Measurements from ENCODE around the gene KLHL30. TPM values are rescaled to one million over a fixed set of nuclear protein-coding genes. Genes with fewer than 3 reads are reported as not detected.
A peak's percentile ranks its signal among the peaks of the same experiment; 100 is the strongest.

Gene KLHL30
- total RNA-seq, 2 donors from 2014 or later = 9.6 to 10.7 TPM

GRCh38 chr2:238127165-238128060, 11.1 kb upstream of the KLHL30 start:
- intact Hi-C loops (cut with DNase I) = loop anchor here in 1 of 2 donors (10.0 kb wide), 1 partner anchor 127 kb away; no protein-coding TSS in a partner anchor
- peak; percentile 89 for DNase-seq (ENCODE audit: low spot score)

- intact Hi-C loops (cut with DNase I) = loop anchor here in 1 of 2 donors (10.0 kb wide), 1 partner anchor 127 kb away; no protein-coding TSS in a partner anchor
- peak; percentile 74 for DNase-seq (ENCODE audit: low spot score)
Observed at GRCh38 chr2:238128061-238128440, 10.4 kb upstream of the KLHL30 start.

DNA sequence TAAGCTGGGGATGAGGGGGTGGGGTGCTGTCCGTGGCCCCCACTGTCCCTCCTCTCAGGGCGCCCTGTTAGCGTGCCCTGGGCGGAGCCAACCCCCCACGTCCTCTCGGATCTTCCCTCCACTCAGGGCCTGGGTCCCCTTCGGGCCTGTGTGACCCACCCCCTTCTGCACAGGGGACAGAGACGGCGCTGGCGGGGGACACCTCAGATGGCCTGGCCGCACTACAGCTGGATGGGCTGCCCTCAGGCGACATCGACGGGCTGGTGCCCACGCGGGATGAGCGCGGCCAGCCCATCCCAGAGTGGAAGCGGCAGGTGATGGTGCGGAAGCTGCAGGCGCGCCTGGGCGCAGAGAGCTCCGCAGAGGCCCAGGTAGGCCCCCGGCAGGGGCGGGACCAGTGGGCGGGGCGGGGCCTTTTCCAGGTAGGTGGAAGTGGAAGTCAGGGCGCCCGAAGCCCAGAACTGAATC, 9.9 kb upstream of the KLHL30 start:
- intact Hi-C loops (cut with DNase I) = loop anchor here in 1 of 2 donors (10.0 kb wide), 1 partner anchor 126 kb away; no protein-coding TSS in a partner anchor
- peak; percentile 81 for DNase-seq (ENCODE audit: low spot score)

DNA sequence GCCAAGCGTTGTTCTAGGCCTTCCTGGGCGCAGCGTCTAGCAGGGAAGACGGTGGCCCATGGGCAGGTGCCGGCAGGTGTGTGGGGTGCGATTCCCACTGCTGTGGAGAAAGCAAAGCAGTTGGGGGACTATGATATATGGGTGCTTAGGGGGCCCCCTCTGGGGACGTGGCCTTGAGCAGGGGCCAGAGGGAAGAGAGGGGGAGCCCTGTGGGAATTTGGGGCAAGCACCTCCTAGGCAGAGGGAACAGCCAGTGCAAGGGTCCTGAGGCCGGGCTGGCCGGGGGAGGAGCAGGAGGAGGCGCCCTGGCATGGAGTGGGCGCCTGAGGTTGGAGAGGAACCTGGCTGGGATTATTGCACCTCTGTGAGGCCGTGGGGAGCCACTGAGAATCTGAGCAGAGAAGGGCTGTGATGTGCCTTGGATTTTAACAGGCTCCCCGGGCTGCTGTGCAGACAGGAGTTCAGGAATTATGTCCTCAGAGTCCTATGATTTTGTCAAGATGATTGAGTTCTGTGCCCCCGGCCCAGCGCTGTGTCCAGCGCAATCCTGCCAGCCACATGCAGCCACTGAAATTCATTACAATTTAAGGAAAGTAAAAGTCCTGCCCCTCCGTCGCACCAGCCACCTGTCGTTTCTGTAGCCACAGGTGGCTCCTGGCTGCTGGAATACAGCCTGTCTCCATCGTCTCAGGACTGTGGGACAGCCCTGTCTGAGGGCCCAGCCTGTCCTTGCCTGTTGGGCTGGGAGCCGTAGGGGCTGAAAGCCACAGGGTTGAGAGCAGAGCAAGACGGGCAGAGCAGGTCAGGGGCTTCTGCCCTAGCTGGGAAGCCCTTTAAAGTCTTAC, 9.1 kb upstream of the KLHL30 start:
- intact Hi-C loops (cut with DNase I) = loop anchor here in 1 of 2 donors (10.0 kb wide), 1 partner anchor 125 kb away; no protein-coding TSS in a partner anchor
- DNase-seq (ENCODE audit: low spot score) = peak; percentile 70

DNA sequence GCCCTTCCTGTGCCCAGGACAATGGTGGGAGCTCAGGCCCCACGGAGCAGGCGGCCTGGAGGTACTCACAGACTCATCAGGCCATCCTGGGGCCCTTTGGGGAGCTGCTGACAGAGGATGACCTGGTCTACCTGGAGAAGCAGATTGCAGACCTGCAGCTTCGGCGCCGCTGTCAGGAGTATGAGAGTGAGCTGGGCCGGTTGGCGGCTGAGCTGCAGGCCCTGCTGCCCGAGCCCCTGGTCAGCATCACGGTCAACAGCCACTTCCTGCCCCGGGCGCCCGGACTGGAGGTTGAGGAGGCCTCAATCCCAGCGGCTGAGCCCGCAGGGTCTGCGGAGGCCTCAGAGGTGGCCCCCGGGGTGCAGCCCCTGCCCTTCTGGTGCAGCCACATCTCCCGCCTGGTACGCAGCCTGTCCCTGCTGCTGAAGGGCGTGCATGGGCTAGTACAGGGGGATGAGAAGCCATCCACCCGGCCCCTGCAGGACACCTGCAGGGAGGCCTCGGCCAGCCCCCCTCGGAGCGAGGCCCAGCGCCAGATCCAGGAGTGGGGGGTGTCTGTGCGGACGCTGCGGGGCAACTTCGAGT, 8.3 kb upstream of the KLHL30 start:
- peak; percentile 64 for DNase-seq (ENCODE audit: low spot score)
- intact Hi-C loops (cut with DNase I) = no loop called here

GRCh38 chr2:238130696-238131628, 7.5 kb upstream of the KLHL30 start:
- DNase-seq (ENCODE audit: low spot score) = peak; percentile 78
- intact Hi-C loops (cut with DNase I) = no loop called here

- intact Hi-C loops (cut with DNase I) = no loop called here
- peak; percentile 56 for DNase-seq (ENCODE audit: low spot score)
Observed at GRCh38 chr2:238131761-238132462, 6.6 kb upstream of the KLHL30 start.

DNA sequence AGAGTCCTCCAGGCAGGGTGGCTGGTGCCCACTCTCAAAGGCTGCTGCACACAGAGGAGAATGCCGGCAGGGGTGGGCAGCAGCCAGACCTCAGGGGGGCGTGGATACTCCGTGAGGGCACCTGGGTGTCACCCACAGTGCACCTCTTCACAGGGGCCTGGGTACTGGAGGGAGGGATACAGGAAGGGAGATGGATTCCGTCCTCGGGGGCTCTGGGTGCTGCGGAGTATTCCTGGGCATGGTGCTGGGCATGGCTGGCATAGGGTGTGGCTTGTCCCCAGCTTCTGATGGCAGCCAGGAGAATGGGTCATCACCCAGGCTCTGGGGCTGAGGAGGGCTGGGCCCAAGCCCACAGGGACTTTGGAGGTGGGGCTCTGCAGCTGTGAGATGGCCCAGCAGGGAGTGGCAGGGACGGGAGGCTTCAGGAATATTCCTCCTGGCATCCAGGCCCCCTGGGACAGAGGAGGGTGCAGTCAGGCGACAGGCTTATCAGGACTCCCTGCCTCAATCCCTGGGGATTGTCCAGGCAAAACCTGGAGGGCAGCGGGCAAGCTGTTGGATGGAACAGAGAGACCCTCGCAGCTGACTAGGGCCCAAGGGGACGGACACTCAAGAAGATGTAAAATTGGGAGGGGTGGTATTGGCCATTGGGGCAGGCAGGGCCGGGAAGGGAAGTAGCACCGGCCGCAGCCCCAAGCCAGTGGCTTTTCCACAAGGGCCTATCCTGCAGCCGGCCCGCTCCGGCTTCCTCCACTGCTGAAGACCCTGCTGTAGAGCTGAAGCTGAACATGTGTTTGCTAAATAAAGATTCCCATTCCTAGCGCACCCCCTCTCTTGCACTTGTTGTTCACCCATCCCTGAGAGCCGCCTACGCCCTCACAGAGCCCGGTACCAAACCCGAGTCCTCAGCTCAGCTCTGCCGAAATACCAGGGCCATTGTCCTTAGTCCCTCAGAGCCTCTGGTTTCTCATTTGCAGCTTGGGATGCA, 5.7 kb upstream of the KLHL30 start:
- peak; percentile 66 for DNase-seq (ENCODE audit: low spot score)
- intact Hi-C loops (cut with DNase I) = no loop called here

DNA sequence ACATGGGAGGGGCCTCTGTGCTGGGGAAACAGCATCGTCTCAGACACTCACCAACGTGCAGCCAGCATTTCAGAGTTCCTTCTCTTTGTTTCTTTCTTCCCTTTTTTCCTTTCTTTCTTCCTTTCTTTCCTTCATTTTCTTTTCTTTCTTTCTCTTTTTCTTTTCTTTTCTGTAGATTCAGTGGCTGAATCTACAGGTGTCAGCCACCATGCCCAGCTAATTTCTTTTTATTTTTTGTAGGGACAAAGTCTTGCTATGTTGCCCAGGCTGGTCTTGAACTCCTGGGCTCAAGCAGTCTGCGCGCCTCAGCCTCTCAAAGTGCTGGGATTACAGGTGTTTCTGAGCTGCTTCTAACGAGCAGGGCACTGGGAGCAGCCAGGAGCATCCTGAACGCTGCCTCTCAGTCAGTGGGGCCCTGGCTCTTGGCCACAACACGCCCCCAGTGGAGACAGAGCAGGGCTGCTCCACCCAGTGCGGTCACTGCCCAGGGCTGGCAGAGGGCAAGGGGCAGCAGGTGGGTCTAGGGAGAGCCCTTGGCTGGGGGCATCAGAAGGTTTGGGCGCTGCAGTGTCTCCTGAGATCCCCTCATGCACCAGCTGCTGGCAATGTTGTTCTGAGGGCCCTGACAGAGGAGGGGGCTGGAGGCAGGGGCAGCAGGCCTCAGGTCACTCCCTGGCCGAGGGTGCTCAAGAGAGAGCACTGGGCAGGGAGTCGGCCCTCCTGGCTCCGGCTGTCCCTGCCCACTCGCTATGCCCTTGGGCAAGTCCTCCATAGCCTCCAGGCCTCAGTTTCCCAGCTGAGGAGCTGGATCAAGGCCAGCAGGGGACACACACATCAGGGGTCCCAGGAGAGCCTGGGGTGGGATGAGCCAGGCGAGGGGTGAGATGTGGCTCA, 4.7 kb upstream of the KLHL30 start:
- intact Hi-C loops (cut with DNase I) = no loop called here
- peak; percentile 62 for DNase-seq (ENCODE audit: low spot score)

GRCh38 chr2:238134393-238134785, 4.1 kb upstream of the KLHL30 start:
- intact Hi-C loops (cut with DNase I) = no loop called here
- peak; percentile 69 for DNase-seq (ENCODE audit: low spot score)

DNA sequence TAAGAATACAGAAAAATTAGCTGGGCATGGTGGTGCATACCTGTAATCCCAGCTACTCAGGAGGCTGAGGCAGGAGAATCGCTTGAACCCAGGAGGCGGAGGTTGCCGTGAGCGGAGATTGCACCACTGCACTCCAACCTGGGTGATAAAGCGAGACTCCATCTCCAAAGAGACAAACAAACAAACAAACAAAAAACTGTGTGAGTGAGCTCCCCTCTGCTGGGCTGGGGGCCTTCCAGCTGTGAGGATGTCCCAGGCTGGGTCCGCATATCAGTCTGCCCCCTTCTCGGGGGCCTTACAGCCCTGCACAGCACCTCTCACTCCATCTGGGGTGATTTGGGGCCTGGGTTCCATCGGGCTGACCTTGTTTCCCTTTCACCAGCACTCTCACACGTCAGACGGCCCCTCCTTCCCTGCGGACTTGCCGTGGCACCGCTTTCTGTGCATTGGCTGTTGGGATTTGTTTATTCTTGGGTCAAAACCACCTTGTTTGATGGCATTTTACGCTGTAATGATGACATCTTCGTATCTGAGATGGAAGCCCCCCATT, 2.8 kb upstream of the KLHL30 start:
- DNase-seq (ENCODE audit: low spot score) = peak; percentile 64
- intact Hi-C loops (cut with DNase I) = no loop called here

DNA sequence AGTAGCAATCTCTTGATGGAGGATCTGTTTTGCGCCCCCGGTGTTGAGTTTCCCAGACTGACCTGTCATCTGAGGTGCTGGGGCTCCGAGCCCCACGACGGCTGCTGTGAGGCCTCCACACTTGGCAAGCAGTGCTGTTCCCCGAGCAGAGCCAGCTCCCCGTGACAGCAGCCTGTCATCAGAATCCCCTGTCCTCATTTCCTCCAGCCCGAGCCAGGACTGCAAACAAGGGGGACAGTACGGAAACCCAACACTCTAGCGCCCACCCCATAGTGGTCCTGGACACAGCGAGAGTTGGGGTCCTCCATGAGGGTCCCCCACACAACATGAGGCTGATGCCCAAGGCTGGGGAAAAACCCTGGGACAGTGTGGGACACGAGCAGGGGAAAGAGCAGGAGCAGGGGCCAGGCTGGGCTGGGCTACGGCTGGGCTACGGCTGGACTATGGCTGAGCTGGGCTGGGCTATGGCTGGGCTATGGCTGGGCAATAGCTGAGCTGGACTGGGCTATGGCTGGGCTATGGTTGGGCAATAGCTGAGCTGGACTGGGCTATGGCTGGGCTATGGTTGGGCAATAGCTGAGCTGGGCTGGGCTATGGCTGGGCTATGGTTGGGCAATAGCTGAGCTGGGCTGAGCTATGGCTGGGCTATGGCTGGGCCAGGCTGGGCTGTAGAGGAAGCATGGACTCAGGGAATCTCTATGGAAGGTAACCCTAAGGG, 1.5 kb upstream of the KLHL30 start:
- DNase-seq (ENCODE audit: low spot score) = peak; percentile 93
- intact Hi-C loops (cut with DNase I) = no loop called here

DNA sequence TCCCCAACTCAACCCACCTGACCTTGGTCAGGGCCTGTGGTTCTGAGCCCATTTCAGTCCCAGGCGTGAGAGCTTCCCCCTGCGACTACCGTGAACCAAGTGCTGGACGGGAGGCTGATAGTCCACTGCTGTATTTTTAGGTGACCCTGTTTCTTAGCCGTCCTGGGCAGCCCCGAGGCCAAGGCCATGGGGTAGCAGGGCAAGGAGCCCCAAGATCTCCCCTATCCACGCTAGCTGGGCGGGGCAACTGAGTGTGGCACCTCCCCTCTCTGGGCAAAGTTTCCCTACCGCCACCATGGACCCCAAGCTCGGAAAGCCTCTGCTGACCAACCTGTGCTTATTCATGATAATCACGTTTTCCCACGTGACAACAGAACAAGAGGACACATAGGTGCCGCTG, 583 bp upstream of the KLHL30 start:
- no peak for DNase-seq (ENCODE audit: low spot score)
- intact Hi-C loops (cut with DNase I) = no loop called here

DNA sequence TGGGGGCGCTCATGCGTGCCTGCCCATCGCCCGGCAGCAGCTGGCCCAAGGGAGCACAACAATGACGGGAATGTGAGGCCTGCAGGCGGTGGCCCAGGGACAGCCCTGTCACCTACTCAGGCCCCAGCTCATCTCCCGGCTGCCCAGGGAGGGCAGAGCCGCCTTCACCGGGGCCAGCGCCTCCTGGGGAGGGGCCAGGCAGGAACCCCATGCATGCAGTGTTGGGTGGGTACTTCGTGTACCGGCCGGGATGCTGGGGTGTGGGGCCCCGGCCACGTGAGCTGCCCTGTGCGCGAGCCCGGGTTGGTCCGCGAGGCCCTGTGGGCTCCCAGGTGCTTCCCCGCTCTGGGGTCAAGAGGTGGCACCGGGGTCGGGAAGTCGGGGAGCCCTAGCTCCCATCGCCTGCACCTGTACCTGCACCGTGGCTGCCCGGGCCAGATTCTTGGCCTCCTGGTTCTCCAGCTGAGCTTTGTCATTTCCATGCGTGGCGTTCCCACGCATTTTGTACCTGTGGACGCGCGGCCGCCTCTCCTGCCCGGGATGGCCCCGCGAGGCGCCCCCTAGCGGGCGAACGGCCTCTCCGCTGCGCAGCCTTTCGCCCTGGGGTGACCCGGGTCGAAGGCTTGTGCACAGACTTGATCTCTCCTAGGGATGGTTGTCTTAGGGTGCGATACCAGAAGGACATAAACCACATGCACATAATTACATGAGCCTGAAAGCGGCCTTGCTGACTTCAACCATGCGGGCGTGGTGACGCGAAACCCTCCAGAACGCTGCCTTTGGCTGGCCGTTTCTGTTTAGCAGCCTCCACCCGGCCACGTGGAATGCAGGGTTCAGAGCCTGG, 950 bp downstream of the KLHL30 start:
- no peak for DNase-seq (ENCODE audit: low spot score)
- intact Hi-C loops (cut with DNase I) = no loop called here

Data from posterior vena cava (tissue), 2 donors.